Stimulated activated naive CD8-positive, alpha-beta T cell treated with anti-CD3 and anti-CD28 coated beads, Interleukin-15, Interleukin-2, amounts not matched to agents 100 U/mL and 50 U/mL, for 24 hours (primary cell): Measurements from ENCODE around the gene LDB3.
"Not testable (repeated sequence)": the region's sequence is repeated elsewhere in the genome, so short reads cannot be mapped to it uniquely, and the experiment has no call there.

Experiments used
- ATAC-seq: fragments of 150-1000 bp; cut with Tn5 transposase; one replicate; pipeline ENCODE4 v1.10.0; 2021
- DNase-seq: peaks from one replicate; pipeline ENCODE4 v3.0.0; 2021

LDB3 gene

DNA sequence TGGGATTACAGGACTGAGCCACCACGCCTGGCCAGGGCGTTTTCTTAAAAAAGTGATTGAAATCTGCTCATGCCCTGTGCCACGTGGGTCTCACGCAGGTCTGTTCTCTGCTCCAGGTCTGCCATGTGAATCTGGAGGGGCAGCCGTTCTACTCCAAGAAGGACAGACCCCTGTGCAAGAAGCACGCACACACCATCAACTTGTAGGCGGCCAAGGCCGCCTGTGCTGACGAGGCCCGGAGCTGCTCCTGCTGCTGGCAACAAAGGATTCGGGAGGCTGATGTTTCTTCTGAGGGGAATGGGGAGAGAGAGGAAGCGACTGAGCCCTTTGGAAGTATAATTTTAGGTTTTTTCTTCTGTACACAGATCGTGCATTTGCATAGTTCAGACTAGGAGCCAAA, 64.5 kb downstream of the LDB3 start:
- DNase-seq (no peak), ATAC-seq (no peak)

DNA sequence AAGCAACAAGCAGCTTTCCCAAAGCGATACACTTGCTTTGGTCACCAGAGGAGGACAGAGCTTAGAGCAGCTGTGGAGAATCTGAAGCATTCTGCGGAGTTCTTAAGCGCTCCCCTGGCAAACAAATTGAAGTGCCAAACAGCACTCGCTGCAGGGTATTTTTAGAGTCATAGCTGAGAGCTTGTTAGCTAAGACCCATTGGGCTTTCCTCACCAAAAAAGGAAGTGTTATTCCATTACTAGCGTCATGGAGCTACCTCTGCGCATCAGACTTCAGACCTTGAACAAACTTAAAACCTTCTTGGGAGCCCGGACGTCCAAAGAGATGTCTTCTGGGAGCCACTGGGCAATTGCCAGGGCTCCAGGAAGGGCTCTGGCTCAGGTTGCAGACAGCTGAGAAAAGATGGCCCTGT, 65.0 kb downstream of the LDB3 start:
- DNase-seq (no peak), ATAC-seq (no peak)

DNA sequence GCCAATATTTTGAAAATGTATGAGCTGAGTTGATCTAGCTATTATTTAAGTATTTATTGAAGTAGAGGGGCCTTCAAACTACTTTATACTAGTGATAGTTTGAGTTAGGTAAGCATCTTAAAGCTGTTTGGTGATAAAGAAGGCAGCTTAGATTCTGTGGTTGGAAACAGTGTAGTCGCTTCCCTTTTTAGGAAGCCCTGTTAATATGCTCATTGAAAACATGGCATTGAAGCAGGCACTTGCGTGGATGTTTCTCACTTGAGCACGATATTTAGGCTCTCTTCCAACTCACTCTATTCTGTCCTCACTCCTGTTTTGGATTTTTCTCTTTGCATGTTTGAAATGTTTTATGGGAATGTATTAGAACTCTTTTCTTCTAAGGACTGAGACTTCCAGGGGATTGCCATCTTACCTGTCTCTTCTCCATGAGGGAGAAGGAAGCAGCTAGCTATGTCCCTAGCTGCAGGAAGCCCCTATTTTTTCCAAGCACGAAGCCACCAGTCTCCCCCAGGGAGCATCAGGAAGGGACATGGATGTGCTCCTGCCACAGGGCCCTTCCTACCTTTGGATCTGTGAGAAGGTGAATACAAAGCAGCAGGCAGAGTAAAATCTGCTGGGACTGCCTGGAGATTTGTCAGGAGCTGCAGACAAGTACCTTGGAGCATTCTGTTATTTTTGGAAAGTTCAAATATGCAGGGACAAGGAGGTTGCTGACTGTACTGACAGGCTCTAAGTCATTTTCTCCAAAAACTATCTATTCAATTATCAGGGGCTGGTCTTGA, 66.1 kb downstream of the LDB3 start:
- no peak for ATAC-seq

DNA sequence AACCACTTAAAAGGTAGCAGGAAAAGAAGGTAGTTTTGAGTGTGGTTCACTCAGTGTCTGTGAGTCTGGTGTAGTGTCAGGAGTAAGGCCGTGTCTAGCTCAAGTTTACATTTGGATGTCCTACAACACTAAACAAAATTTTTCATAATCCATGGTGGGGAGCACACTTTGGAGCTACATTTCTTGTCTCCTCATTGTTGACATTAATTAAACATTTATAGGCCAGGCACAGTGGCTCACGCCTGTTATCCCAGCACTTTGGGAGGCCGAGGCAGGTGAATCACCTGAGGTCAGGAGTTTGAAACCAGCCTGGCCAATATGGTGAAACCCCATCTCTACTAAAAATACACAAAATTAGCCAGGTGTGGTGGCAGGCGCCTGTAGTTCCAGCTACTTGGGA, 67.0 kb downstream of the LDB3 start:
- not testable (repeated sequence) for DNase-seq, ATAC-seq

More for the DNA sequence above, 66.1 kb downstream of the LDB3 start:
- DNase-seq: no peak

DNA sequence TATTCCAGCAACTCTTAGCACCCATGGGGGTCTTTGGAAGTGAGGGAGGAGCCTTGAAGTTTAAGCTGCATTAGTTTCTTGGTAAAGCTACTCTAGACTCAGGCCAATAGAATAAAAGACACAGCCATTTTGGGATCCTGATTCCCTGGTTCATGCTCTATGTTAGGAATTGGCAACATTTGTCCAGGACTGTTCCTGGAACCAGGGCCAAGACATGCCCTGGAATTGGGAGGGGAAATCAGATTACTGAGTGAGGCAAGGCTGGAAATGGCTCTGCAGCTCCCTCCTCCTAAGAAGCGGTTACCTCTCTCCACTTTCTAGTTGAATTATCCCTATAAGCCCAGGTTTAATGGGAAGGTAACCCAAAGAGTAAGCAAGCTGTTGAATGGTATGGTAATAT, 73.9 kb downstream of the LDB3 start:
- DNase-seq (no peak), ATAC-seq (no peak)

DNA sequence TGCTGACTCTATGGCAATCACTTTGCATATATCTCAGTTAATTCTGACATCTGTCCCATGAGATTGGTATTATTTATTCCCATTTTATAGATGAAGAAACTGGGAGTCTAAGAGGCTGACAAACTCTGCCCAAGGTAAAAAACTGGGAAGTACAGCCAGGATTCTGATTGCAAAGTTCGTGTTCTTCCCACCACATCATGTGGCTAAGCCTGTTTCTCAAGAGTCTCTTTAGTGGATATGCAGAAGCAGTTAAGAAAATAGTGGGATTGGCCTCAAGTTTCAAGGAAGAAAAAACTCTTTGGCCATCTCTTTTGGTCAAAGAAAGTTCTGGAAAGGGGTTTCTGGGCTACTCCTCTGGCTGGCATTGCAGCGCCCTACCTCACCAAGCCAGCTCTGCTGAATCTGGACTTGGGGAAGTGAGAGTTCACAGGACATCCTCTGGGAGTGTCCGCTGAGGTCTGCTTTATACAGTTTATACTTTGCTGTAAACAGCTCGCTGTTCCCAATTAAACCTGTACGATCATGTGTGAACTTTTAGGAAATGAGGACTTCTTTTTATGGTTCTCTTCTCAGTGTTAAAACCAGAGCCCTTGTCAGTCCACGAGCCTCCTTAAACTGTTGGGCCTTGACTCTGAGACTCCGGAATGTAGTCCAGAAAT, 75.9 kb downstream of the LDB3 start:
- DNase-seq (no peak), ATAC-seq (no peak)

DNA sequence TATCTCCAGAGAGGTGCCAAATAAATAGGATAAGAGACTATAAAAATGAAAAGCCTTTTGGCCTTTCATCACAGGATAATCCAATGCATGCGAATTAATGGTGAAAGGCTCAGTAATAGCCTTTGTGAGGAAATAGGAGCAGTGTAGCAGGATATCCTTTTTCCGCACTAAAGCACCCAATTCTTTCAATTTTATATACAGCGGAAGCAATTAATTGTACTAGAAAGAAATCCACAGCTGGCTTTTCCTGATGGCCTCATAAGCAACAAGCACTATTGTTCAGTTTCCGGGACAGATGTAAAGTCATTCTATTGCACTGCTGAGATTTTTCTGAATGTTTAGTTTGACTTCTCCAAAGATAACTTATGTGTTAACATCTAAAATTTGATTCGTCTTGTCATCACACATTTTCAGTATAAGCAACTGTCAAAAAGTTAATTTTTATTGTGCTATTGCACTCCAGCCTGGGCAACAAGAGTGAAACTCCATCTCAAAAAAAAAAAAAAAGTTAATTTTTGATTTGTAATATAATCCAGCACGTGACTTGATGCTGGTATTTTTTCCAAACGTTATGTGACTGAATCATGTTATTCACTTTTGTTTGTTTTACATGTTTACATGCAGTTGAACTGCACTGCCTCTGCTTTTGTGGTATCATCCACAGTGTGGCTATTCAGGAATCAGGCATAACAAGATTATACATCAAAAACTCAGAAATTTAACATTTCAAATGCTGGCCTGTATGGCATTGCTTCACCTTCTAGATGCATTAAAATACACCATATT, 79.7 kb downstream of the LDB3 start:
- DNase-seq (no peak), ATAC-seq (no peak)

DNA sequence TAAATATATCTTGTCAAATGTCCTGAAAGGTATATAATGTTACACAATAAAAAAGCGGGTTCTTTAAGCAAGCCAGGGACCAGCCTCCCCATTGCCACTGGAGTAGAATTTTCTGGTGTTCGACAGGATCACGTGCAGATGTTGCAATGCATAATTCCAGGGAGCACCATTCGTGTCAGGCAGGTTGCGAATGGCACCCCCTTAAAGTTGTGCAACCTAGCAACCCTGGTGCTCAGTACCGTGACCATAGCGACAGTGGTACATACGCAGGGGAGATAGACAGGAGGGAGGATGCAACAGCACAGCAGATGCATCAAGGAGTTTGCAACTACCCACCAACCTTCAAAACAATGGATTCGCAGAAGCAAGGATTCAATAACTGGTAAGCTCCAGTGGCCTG, 81.5 kb downstream of the LDB3 start:
- DNase-seq: no peak
- ATAC-seq: no peak

DNA sequence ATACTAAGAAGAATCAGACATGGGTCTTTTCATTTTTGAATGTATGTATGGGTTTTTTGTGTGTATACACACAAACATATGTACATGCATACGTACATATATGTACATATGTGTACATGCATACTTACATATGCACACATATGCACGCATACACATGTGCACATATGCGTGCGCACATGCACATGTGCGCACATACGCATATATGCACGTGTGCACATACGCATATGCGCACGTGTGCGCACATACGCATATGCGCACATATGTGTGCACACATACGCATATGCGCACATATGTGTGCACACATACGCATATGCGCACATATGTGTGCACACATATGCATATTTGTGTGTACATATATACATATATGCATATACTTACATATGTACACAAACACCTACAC, 83.2 kb downstream of the LDB3 start:
- ATAC-seq: no peak

DNA sequence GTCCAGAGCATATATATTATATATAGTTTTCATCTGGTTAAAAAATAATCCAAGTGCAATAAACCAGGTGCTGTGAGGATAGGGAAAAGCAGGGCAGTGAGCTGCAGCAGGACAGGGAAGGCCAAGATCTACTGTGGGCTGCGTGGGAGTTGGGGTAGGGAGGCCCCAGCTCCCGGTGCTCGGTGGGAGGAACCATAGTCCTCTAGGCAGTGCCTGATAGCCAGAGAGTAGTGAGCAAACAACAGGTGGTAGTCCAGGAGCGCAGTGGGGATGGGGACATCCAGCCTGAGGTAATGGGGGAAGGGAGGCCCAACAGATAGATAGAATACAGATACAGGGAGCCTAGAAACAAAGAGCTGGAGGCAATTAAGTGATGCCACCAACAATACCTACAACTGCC, 84.0 kb downstream of the LDB3 start:
- DNase-seq: no peak
- no peak for ATAC-seq

More for the DNA sequence above, 83.2 kb downstream of the LDB3 start:
- no peak for DNase-seq

DNA sequence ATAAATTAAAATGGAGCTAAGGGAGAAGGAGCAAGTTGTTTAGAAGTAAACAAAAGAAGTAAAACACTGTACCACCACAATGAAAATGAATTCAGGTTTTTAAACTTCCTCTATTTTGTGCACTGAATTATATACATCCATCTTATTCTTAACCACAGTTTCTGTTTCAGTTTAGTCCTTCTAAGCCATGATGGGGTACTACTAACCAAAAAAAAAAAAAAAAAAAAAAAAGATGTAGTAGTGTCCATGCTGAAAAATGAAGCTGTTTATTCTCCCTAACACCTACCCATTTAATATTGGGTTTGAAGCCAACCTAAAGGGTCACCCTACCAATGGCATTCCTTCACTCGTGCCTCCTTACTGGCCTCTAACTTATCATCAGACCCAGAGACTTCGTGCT, 84.7 kb downstream of the LDB3 start:
- no peak for ATAC-seq

DNA sequence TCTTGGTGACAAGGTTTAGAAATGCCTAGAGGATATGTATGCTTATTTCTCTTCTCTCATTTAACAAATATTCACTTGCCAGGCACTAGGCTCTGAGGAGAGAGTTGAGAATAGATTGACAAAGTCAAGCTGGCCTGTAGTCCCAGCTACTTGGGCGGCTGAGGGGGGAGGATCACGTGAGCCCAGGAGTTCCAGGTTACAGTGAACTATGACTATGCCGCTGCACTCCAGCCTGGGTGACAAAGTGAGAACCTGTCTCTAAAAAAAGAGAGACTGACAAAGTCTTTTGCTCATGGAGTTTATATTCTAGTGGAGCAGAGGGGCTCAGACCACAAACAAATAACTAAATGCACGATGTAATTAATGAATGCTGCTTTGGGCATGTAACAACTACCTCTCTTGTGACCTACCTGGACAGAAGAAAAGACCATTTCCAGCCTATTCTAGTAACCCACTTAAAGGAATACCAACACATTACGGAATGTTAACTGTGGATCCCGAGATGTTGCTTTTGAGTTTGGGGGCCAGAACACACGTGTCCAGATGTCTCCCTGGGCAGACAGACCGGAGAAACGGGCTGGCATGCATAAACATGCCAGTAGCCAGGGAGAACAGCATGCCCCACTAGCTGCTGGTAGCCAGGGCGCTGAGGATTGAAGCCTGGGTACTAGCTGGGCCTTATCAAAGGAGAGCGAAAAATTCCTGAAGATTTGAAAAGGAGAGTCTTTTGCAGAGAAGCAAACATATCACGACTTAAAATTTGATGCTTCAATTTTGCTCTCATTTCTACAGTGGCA, 85.5 kb downstream of the LDB3 start:
- ATAC-seq (no peak), DNase-seq (no peak)

More for the DNA sequence above, 84.7 kb downstream of the LDB3 start:
- no peak for DNase-seq

DNA sequence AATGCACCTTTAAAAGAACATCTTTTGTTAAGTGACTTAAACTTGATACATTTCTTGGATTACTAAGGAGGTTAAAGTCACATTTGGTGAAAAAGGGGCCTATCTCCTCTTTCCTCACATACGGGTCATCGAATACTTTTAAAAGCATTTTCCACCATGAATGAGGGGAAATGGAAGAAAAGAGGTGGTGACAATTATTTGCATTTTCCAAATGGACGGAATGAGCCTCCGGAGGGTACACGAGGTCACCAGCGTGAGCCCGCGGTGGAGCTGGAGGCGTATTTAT, 87.1 kb downstream of the LDB3 start:
- DNase-seq (no peak), ATAC-seq (no peak)

DNA sequence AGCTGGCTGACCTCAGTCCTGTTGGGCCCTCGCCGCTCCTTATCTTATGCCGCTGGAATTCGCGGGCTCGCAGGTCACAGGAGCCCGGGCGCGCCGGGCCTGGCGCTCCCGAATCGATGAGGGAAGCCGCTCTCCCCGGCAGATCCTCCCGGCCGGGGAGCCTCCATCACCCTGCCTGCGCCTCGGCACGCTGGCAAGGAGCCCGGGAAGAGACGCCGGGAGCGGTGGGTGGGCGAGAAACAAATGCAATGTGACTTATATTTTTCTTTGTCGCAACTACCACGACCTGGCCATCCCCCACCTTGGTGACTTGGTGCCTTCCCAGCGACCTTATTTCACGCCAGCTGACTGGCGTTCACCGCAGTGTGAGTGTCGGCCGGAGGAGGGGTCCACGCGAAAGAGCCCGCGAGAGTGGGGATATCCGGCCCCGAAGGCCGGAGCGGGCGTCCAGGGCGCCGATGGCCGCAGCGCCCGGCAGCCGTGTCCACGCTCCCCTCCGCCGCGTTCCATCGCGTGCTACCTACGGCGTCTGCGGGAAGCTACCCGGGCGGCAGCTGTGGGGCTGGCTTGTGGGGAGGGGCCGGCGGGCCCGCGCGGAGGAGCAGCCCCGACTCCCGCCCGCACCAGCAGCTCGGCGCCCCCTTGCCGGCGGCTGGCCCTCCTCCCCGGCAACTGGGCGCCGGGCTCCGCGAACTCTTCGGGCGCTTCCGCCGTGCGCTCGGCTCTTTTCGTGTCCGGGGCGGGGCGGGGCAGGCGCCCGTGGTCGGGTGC, 87.6 kb downstream of the LDB3 start:
- peak; percentile 92 for DNase-seq
- peak; percentile 95 for ATAC-seq

DNA sequence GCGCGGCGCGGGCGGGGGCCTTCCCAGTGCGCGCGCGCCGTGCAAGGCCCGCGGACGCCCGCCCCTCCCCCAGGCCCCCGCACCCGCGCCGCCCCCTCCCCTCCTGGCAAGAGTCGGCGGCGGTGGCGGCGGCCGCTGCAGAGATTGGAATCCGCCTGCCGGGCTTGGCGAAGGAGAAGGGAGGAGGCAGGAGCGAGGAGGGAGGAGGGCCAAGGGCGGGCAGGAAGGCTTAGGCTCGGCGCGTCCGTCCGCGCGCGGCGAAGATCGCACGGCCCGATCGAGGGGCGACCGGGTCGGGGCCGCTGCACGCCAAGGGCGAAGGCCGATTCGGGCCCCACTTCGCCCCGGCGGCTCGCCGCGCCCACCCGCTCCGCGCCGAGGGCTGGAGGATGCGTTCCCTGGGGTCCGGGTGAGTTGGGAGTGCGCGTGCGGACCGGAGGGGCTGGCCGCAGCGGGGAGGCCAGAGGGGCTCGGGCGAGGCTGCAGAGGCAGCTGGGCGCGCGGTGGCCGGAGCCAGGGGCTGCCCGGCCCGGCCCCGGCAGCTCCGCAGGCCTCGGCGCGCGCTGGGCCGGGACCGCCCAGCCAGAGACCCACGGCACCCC, 88.3 kb downstream of the LDB3 start, which contains the start of gene BMPR1A:
Gene BMPR1A, plus strand, starts transcription at position 109 of the 602 bp plus-strand sequence. CDS start 119,400 bp downstream, outside the sequence.
- DNase-seq (no peak), ATAC-seq (peak; percentile 58)

DNA sequence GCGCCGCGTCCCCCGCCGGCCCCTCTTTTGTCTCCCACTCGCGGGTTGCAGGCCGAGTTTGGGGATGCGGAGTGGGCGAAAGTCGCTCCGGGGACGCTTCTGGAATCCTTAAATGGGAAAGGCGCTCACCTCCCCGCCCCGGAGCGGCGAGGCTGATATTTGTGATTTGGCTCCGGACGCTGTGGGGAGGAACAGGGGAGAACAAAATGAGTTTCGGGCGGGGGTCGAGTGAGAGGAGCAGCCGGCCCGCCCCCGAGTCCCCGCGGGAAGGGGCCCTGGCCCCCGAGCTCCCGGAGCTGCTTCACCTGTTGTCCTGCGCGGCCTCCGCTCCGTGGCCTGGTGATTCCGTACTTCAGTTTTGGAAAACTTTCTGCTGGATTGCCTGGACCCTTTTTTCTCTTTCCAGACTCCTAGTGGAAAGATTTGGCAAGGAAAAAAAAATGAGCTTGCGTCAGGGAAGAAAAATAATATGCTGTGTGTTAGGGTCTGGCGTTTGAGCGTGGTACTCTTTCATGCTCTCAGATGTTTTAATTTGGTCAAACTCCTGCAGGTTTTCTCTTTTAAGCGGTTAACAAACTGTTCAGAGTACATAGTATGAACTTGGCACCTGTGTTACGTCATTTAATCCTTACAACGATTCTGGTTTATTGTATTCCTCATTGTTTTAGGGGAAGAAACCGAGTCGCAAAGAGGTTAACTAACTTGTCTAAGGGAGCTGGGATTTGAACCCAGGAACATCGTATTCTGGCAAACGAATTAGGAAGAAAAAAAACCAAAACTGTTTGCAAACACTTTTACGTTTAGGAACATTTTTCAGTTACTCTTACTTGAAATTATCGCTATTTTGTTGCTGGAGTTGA, 89.0 kb downstream of the LDB3 start:
- peak; percentile 20 for DNase-seq
- no peak for ATAC-seq

DNA sequence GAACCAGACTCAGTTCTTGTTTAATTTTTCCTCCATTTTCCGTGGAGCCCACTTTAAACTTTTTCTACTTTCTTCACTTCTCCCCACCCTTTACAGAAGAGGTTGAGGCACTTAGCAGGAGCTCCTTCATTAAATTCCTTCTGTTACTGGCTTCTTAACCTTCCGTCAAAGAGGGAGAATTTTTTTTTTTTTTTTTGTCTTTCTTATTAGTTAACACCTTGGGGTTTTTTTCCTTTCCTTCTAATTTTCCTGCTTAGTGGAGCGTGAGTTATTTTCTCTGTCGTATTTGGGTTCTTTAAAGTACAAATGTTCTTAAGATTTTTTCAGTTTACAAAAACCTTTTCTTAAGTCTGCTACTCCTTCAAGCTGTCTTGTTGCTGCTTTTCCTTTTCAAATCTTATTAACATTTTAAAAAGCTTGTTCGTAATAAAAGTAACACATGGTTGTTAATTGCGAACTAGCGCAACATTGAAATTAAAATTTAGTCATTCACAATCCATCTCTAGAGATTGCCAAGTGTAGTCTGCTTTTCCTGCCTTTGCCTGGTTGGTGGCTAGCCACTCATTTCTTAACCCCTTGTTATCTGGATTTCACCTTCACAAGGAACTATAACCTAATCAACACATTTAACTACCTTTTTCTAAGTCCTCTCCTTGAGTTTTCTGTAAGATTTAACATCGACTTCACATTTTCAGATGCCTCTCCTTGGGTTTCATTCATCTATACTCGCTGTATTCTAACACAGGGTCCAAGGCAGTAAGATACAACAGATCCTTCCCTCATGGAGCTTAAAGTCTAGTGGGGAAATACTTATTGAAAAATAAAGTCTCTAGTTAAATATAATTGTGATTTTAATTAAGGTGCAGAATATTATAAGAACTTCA, 90.1 kb downstream of the LDB3 start:
- DNase-seq (no peak), ATAC-seq (no peak)

DNA sequence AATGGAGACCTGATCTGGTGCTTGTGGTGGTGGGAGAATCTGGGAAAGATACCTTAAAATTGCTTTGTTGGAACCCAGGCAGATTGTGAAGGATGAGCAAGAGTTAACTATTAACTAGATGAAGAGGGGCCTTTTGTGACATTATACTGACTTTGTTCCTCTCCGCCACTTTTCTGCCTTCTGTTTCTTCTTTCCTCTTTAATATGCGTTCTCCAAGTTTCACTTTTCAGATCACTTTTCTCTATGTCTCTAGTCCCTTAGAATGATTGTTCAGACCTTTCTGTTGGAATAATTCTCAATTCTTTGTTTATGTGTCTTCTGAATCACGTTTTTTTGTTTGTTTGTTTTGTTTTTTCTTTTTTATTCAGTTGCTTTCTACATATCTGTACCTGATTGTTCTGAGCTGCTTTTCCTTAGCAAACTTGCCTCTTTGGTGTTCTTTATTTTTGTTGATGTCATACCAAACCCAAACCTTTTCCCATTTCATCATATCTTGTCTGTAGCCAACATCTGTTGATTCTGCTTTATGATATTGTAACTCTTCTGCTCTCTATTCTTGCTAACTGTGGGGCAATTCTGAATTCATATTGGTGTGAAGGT, 90.9 kb downstream of the LDB3 start:
- no peak for DNase-seq
- no peak for ATAC-seq

DNA sequence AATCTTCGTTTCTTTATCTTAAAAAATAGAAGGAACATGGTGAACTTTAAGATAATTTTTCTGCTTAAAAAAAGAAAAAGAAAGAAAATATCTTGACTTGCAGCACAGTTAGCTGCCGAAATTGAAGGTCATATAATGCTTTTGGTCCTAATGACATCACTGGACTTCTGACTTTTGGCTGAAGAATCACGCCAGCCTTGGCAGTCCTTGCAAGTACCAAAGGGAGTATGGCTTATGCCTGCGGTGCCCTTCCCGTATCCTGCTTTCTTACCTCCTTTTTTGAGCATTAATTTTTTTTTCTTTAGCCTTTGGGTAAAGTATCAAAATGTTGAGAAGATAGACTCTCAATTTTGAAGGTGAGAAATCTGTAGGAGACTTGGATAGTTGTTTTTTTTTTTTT, 95.1 kb downstream of the LDB3 start:
- ATAC-seq (no peak), DNase-seq (no peak)
